GM18508 (cell line): ENCODE results near the gene SYPL2.

Source experiments
- ATAC-seq: cut with Tn5 transposase; IDR thresholded peaks from one replicate; pipeline ENCODE4 v1.9.1; 2021; ENCODE audit warnings: moderate number of reproducible peaks; ENCODE audit not compliant: insufficient read depth, unreplicated experiment

SYPL2 gene

DNA sequence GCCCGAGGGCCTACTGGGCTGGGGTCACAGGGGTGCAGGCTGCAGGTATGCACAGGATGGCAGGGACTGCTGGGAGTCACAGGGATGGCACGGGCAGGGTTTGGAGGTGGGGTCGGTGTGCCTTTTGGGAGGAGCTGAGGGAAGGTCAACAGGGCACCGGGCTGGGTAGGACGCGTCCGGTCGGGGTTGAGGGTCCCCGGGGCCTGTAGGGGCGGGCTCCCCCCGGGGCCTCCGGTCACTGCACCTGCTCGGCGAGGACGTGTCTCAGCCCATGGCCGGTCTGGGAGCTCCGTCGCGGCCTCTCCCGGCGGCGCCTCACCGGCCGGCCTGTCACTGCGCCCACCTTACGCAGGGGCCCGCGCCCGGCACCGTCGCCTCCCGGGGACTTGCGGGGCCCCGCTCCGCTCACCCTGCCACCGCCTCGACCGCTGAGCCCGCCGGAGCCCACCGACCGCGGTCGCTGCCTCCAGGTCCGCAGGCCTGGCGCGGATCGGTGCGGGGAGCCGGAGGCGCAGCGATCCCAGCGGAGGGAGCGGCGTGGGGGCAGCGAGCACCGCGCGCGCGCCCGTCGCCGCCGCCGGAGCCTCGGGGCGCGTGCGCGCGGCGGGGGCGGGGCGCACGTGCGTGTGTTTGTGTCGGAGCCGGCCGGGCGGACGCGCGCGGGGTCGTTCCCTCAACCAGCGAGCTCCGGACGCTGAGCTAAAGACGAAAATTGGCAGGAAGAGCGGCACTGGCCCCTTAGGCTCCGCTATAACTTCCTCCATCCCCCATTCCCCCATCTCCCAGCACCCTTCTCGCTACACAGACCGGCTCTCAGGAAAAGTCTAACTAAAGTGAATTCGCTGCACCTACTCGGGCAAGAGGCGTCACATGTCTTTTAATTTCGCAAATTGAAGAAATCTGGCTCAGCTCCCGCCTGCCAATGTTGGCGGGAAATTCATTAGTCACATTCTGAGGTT lies 43.1 kb downstream of the SYPL2 start, which contains the start of gene AMIGO1:
AMIGO1 (minus strand) TSS at position 552 of the 959 bp plus-strand sequence. CDS start 815 bp downstream, outside the sequence.
- no peak for ATAC-seq

GRCh38 chr1:109513110-109513710 lies 46.9 kb downstream of the SYPL2 start:
- no peak for ATAC-seq

DNA sequence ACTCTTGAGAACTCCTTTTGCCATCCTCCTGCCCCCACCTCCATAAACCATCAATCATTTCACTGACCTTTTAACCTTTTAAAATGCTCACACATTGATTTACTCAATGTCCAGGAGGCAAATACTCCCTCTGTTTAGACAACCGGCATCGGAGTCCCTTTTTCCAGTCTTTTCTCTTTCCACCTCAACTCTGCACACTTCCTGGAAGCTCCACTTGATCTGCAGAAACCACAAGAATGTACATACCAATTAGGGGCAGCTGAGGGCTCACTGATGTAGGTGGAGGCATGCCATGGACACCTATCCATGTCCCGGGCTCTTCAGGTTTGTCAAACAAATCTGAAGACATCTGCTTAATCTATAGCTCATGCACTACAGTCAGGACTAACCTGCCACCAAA lies 48.5 kb downstream of the SYPL2 start:
- no peak for ATAC-seq

DNA sequence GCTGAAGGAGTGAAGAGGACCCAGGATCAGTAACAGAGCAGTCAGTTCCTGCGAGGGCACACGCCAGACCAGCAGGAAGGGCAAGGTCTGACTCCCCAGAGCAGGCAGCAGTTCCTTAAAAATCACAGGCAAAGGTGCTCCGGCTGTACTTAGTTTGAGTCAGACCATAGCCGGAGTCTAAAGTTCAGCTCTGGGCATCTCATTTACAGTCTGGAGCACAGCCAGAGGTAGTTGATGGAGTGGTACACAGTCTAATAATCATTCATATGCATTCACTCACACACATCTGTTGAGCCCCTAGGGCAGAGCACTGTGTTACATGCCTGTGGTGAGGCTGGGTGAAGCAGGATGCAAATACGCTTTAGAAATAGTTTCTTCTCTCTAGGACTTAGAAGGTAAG lies 50.5 kb downstream of the SYPL2 start:
- ATAC-seq, result no peak

DNA sequence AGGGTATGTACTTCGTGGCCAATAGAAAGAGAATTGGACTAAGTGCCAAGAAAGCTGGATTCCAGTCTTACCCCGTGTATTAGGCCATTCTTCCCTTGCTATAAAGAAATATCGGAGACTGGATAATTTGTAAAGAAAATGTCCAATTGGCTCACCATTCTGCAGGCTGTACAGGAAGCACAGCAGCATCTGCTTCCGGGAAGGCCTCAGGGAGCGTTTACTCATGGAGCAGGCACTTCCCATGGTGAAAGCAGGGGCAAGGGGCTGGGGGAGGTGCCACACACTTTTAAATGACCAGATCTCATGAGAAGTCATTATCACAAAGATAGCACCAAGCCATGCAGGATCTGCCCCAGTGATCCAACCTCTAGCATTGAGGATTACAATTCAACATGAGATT lies 51.0 kb downstream of the SYPL2 start:
- no peak for ATAC-seq

DNA sequence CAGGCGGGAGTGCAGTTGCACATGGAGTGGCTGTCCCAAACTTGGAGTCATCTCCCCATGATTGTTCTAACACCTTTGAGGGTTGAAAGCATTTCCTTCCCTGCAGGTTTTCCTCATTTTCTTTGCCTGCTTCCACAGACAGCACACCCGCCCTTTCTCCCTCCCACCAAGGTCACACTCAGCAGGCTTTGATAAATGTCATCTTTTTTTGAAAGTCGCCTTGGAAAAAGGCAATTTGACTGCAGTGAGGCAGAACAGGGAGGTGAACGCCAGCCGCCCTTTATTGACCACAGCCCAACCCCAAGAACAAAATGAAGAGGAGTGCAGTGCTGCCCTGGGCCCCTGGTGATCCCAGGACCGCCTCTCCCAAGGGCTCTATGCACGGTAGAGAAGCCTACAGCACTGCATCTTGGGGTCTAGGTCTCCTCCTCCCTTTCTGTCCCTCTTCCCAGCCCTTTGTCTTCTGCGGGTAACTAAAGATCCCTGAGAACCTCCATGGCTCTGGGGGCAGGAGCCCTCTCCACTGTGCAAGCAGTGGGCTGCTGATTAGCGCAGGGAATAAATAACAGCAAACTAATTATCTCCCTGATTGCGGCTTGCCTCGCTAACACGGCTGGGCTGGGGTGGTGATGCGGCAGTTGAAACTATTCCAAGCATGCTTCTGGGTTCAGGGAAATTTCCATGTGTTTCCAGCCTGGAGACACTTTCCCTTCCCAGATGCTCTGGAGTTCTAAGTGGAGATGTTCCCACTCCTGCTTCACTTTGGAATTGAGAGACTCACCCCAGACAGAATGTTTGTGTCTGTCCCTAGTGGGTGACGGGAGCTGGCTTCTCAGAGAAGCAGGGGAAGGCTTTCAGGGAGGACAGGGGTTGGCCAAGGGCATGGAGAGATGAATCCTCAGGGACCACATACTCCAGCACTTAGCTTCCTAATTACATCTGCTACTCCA lies 54.9 kb downstream of the SYPL2 start:
- ATAC-seq, result no peak

DNA sequence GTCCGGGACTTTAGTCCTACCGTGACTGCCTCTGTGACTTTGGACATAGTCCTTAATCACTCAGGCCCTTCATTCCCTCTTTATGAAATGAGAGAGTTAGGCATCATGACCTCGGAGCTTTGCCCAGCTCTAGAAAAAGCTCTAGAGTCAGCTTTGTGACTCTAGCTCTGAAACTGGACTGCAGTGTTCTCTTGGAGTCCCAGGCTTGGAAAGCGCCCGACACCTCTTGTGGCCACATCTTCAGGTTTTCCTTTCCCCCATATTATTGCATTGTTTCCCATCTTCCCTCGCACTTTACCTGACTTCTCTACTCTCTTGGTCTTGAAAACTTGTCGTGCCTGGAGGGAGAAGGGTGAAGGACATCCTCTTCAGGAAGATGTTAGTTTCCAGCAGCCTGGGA lies 55.7 kb downstream of the SYPL2 start:
- no peak for ATAC-seq

DNA sequence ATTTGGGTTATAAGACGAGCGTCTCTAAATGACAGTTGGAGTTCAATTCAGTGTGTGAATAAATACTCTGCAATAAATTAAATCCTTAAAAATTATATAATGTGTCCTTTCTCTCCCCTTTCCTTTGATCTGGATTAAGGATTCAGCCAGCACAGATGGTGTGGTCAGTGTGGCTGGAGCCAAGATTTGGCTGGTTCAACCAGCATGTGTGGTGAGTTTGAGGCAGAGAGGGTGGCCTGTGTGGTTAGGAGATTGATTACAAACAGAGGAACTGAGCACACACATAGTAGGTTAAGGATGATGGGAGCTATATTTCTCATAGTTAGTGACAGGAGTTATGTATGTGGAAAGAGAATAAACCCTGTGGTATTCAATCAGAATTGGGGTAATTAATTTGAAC lies 57.4 kb downstream of the SYPL2 start:
- no peak for ATAC-seq

DNA sequence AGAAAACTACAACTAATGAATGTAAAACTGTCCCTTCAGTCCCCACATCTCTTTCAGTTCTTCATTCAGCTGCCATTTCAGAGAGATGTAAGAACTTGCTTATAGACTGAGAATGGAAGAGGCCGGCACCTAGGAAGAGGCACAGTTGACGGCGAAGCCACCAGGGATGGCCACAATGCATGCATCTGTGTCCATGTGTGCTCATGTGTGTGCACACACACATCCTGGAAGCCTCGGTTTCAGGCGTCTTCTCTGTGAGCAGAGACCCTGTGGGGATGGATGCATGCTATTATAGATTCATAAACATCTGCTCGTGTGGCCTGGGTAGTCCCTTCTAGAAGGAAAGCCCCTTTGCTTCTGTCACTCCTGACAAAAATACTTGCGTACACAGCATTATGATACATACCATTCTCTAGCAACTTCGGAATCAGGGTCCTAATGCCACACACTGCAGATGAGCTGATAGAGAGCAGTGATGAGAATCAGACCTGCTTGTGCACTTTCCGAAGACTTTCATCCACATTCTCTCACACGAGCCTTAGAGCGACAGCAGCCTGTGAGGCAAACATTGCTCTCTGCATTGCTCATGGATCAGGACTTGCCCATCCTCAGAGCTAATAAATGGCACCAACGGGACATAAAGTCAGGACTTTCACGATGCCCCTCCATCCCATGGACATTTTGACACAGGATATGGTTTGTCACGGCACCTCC lies 60.9 kb downstream of the SYPL2 start:
- peak; percentile 69 for ATAC-seq

- no peak for ATAC-seq
Measured at GRCh38 chr1:109527846-109528695, 61.7 kb downstream of the SYPL2 start.

DNA sequence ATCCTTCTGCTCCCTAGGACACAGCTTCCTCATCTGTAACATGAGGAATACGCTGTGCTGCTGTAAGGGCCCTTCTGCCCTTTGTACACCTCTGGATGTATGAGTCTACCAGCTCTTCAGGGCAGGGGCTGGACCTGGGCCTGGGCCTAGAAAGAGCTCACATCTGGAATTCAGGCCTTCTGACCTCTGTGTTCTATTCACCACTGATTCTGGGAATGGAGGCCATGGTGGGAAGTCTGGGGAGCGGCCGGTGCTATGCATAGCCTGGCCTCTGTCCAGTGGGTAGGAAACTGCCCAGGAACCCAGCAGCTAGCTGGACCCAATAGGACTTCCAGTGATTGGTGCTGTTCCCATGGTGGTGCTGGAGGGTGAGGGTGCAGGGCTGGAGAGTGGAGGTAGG lies 62.4 kb downstream of the SYPL2 start:
- no peak for ATAC-seq

- ATAC-seq, result no peak
Measured at GRCh38 chr1:109529881-109530456, 63.6 kb downstream of the SYPL2 start.

- no peak for ATAC-seq
Measured at GRCh38 chr1:109530457-109531087, 64.2 kb downstream of the SYPL2 start.

GRCh38 chr1:109531380-109531779 lies 65.0 kb downstream of the SYPL2 start:
- no peak for ATAC-seq
